Measurements from ENCODE around the gene CLBA1.

The CLBA1 gene

DNA sequence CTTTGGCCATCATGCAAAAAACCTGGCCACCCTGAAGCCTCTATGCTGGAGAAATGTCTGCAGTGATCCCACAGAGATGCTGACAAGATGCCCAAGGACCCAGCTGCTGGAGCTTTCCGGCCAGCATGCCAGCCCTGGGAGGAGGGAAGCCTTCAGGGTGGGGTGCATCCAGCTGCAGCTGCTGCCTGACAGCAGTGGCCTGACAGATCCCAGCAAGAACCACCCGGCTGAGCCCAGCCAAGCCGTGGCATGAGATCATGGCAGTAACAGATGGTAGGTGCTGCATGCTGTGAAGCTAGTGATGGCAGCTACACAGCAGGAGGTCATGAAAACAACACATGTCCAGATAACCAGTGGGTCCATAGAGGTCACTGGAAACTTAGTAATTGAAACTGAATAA lies 13.8 kb downstream of the CLBA1 start:
- Histone ChIP-seq H4K20me1 (ENCODE audit: insufficient read depth, low read length, poor library complexity, severe bottlenecking) (no peaks in the 10 kb centered on the region), H3K4me3 (ENCODE audit: low read length, poor library complexity, severe bottlenecking) (no peak overlapping the region), H3K27me3 (ENCODE audit: insufficient read depth, low read length, poor library complexity, severe bottlenecking) (no peaks in the 10 kb centered on the region), H3F3A (ENCODE audit: low read depth) (no peaks in the 10 kb centered on the region), H3K79me2 (ENCODE audit: insufficient read depth, low read length) (no peaks in the 10 kb centered on the region), H3K36me3 (ENCODE audit: insufficient read depth, low read length) (no peaks in the 10 kb centered on the region), H2AFZ (ENCODE audit: low read length) (no peak overlapping the region), H3K4me1 (ENCODE audit: insufficient read depth, low read length, poor library complexity, severe bottlenecking) (no peaks in the 10 kb centered on the region), H3K9me3 (ENCODE audit: insufficient read depth, low read depth, low read length) (no peaks in the 10 kb centered on the region), H3K9me2 (replicated peaks; ENCODE audit: low read depth, low read length) (no peaks in the 10 kb centered on the region), H3K9ac (ENCODE audit: low read depth, low read length, poor library complexity, severe bottlenecking) (no peak overlapping the region), H3K4me2 (ENCODE audit: low read depth, low read length, poor library complexity, severe bottlenecking) (no peak overlapping the region)
- TF ChIP-seq CTCF (conservative IDR thresholded peaks at IDR 0.05; ENCODE audit: low read length) (no peak), EZH2phosphoT487 (IDR thresholded peaks at IDR 0.05; ENCODE audit: borderline replicate concordance) (no peak)

DNA sequence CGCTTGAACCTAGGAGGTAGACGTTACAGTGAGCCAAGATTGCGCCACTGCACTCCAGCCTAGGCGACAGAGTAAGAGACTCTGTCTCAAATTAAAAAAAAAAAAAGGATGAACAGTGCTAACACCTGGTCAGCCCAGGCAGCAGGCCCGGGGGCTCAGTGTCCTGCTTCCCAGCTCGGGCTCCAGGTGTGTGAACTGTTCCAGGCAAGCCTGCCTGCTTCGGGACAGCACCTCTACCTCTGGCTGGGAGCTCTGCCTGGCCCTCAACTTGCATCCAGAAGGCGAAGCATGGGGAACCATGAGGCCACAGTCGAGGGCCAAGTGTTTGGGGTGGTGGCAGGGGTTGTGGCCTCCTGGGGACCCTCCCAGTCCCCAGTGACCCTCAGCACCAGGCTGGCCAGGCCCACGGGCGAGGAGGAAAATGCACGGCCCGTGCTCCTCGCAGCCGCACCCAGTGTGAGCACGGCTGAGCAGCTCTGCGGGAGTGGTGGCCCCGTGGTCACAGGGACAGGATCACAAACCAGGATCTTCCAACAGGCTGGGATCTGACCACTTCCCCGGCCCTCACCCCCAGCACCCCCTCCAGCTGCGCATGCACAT lies 19.8 kb downstream of the CLBA1 start:
- no peak overlapping the region for H3K9ac ChIP-seq (ENCODE audit: low read depth, low read length, poor library complexity, severe bottlenecking)
- peaks cover 34% of the 10 kb centered on the region for H3K79me2 ChIP-seq (ENCODE audit: insufficient read depth, low read length)
- no peaks in the 10 kb centered on the region for H3F3A ChIP-seq (ENCODE audit: low read depth)
- H3K4me1 ChIP-seq (ENCODE audit: insufficient read depth, low read length, poor library complexity, severe bottlenecking) = no peaks in the 10 kb centered on the region
- no peaks in the 10 kb centered on the region for H3K27me3 ChIP-seq (ENCODE audit: insufficient read depth, low read length, poor library complexity, severe bottlenecking)
- H2AFZ ChIP-seq (ENCODE audit: low read length) = no peak overlapping the region
- H3K9me3 ChIP-seq (ENCODE audit: insufficient read depth, low read depth, low read length) = no peaks in the 10 kb centered on the region
- no peak overlapping the region for H3K4me2 ChIP-seq (ENCODE audit: low read depth, low read length, poor library complexity, severe bottlenecking)
- H3K4me3 ChIP-seq (ENCODE audit: low read length, poor library complexity, severe bottlenecking) = no peak overlapping the region
- no peak for TF ChIP-seq CTCF (conservative IDR thresholded peaks at IDR 0.05; ENCODE audit: low read length)
- peaks cover 39% of the 10 kb centered on the region for H3K36me3 ChIP-seq (ENCODE audit: insufficient read depth, low read length)
- peaks cover 30% of the 10 kb centered on the region for H4K20me1 ChIP-seq (ENCODE audit: insufficient read depth, low read length, poor library complexity, severe bottlenecking)
- no peaks in the 10 kb centered on the region for H3K9me2 ChIP-seq (replicated peaks; ENCODE audit: low read depth, low read length)

DNA sequence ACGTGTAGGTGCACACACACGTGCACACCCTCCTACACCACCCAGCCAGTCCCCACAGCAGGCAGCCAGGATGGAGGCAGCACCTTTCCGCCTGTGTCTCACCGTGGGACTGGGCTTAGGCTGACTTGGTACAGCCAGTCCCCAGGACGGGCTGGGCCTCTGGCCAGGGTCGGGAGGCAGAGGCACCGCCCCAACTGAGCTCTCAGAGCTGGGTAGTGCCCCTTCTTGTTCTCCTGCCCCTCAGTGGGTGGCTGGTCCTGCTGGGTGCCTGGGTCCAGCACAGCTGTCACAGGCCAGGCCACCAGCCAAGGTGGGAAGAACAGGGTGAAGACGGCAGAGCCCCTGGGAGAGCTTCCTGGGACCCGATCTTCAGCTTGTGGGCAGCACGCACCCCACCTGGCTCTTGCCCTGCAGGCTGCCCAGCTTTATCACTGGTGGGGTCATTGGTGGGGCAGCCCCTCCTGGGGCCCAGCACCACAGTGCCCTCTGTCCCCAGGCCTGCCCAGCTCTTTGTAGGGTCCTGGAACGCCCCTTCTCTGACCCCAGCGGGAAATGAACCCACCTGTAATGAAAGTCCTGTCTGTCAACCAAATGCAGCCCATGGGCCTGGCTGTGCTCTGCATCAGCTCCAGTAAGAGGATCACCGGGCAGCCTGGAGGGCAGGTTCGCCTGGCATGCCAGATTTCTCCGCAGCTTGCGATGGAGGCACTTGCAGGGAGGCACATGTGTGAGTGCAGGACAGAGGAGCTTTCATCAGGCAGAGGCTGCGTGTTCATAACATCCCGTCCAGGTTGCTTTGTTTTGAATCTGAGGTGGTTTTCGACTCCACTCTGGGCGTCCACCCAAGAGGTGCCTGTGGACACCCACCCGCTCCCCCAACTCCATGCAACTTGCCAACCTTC lies 20.6 kb downstream of the CLBA1 start:
- H3F3A ChIP-seq (ENCODE audit: low read depth) = no peaks in the 10 kb centered on the region
- TF ChIP-seq CTCF (conservative IDR thresholded peaks at IDR 0.05; ENCODE audit: low read length) (no peak), EZH2phosphoT487 (IDR thresholded peaks at IDR 0.05; ENCODE audit: borderline replicate concordance) (no peak)
- H3K4me1 ChIP-seq (ENCODE audit: insufficient read depth, low read length, poor library complexity, severe bottlenecking) = no peaks in the 10 kb centered on the region
- H3K9me3 ChIP-seq (ENCODE audit: insufficient read depth, low read depth, low read length) = no peaks in the 10 kb centered on the region
- no peak overlapping the region for H3K4me2 ChIP-seq (ENCODE audit: low read depth, low read length, poor library complexity, severe bottlenecking)
- no peak overlapping the region for H3K9ac ChIP-seq (ENCODE audit: low read depth, low read length, poor library complexity, severe bottlenecking)
- H2AFZ ChIP-seq (ENCODE audit: low read length) = no peak overlapping the region
- H3K79me2 ChIP-seq (ENCODE audit: insufficient read depth, low read length) = peaks cover 42% of the 10 kb centered on the region
- no peaks in the 10 kb centered on the region for H3K27me3 ChIP-seq (ENCODE audit: insufficient read depth, low read length, poor library complexity, severe bottlenecking)
- H3K36me3 ChIP-seq (ENCODE audit: insufficient read depth, low read length) = peaks cover 46% of the 10 kb centered on the region
- no peak overlapping the region for H3K4me3 ChIP-seq (ENCODE audit: low read length, poor library complexity, severe bottlenecking)
- peaks cover 38% of the 10 kb centered on the region for H4K20me1 ChIP-seq (ENCODE audit: insufficient read depth, low read length, poor library complexity, severe bottlenecking)
- no peaks in the 10 kb centered on the region for H3K9me2 ChIP-seq (replicated peaks; ENCODE audit: low read depth, low read length)

Data from Loucy (cell line).